Activated CD4-positive, alpha-beta T cell treated with anti-CD3 and anti-CD28 coated beads, Interleukin-10, Interleukin-2, amounts not matched to agents 100 ng/mL and 50 ng/mL, durations not matched to agents 16 hours and 8 hours (primary cell): Measurements from ENCODE around the gene UBE2E3.

Source experiments
- DNase-seq: peaks from one replicate; pipeline ENCODE4 v3.0.0-alpha.2; 2020

The UBE2E3 gene

GRCh38 chr2:180980106-180980942 lies at the start of gene UBE2E3:
TSS of gene UBE2E3 (plus strand) at chr2:180980605. CDS start at chr2:180982043, 1,438 bp downstream.
- DNase-seq: peak; percentile 76

GRCh38 chr2:180931841-180932240 lies 48.6 kb upstream of the UBE2E3 start:
- no peak for DNase-seq

- DNase-seq: no peak
These were observed 47.1 kb upstream of the UBE2E3 start for GRCh38 chr2:180933332-180933731.

GRCh38 chr2:180934911-180935310 lies 45.5 kb upstream of the UBE2E3 start:
- DNase-seq: no peak

GRCh38 chr2:180937480-180937879 lies 42.9 kb upstream of the UBE2E3 start:
- peak; percentile 44 for DNase-seq

- DNase-seq: peak; percentile 6
These were observed 42.0 kb upstream of the UBE2E3 start for GRCh38 chr2:180938451-180938850.

GRCh38 chr2:180943275-180943674 lies 37.1 kb upstream of the UBE2E3 start:
- DNase-seq: no peak

GRCh38 chr2:180944372-180944771 lies 36.0 kb upstream of the UBE2E3 start:
- DNase-seq: no peak

- peak; percentile 1 for DNase-seq
These were observed 33.2 kb upstream of the UBE2E3 start for GRCh38 chr2:180947208-180947689.

- no peak for DNase-seq
These were observed 30.5 kb upstream of the UBE2E3 start for GRCh38 chr2:180949896-180950295.

- peak; percentile 59 for DNase-seq
These were observed 28.3 kb upstream of the UBE2E3 start for GRCh38 chr2:180952082-180952481.

GRCh38 chr2:180952731-180953336 lies 27.6 kb upstream of the UBE2E3 start:
- DNase-seq: peak; percentile 1

- no peak for DNase-seq
These were observed 26.9 kb upstream of the UBE2E3 start for GRCh38 chr2:180953550-180953949.

GRCh38 chr2:180955101-180955500 lies 25.3 kb upstream of the UBE2E3 start:
- DNase-seq: no peak

- no peak for DNase-seq
These were observed 20.6 kb upstream of the UBE2E3 start for GRCh38 chr2:180959787-180960186.

GRCh38 chr2:180960982-180961381 lies 19.4 kb upstream of the UBE2E3 start:
- DNase-seq: no peak

- DNase-seq: no peak
These were observed 17.6 kb upstream of the UBE2E3 start for GRCh38 chr2:180962727-180963314.

- no peak for DNase-seq
These were observed 14.0 kb upstream of the UBE2E3 start for GRCh38 chr2:180966378-180966777.

GRCh38 chr2:180969124-180969523 lies 11.3 kb upstream of the UBE2E3 start:
- DNase-seq: no peak

GRCh38 chr2:180970016-180970415 lies 10.4 kb upstream of the UBE2E3 start:
- no peak for DNase-seq

- no peak for DNase-seq
These were observed 8.6 kb upstream of the UBE2E3 start for GRCh38 chr2:180971811-180972210.

- no peak for DNase-seq
These were observed 4.8 kb upstream of the UBE2E3 start for GRCh38 chr2:180975585-180975984.

GRCh38 chr2:180978903-180979748 lies 1.3 kb upstream of the UBE2E3 start:
- DNase-seq: no peak
